ENCODE data around the gene CUX1.

The CUX1 gene

DNA sequence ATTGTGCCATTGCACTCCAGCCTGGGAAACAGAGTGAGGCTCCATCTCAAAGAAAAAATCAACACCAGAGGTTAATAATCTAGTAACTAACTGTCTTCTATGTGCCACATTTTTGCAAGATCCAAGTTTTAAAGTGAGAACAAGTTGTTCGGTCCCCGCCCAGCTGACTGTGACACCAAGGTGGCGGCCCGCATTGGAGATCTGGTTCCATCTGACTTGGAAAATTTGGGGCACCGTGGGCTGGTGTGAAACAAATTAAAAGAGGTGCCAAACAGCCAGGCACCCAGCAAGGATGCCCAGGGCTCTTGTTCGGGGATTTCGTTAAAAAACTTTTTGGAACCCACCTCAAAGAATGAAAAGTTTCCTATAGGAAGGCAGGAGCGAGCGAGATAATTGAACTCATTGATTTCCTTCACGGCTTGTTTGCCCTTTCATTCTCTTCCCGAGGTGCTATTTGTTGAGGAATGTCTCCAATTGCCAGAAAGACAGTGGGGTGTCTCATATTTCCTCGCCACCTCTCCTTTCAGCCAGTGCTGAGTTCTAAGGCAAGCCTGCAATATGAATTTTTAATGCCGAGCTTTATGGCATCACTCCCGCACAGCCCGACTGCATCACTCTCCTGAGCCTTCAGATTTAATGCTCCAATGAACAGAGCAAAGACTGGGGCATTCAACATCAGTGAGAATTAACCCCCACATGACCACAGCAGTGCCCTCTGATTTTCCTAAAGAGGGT lies 312.4 kb downstream of the CUX1 start:
- Histone ChIP-seq H3K9me3 (ENCODE audit: control insufficient read depth, insufficient read depth, low read depth, low read length) (no peaks in the 10 kb centered on the region), H3K36me3 (ENCODE audit: control insufficient read depth in 2 of 2, insufficient read depth in 1 of 2, low read length in 2 of 2) (no peaks in the 10 kb centered on the region; a peak in 1 of 3 replicates), H3K4me3 (ENCODE audit: low read depth, low read length) (no peak overlapping the region), H3K4me1 (ENCODE audit: control insufficient read depth, insufficient read depth, low read length) (no peaks in the 10 kb centered on the region), H3K27ac (ENCODE audit: extremely low read depth, low read depth, low read length) (no peak overlapping the region)
- CTCF ChIA-PET = interaction anchor here (0.6 kb wide), 1 partner anchor 75 kb away, joined by 3 read pairs; no protein-coding TSS in a partner anchor
- POLR2A ChIA-PET = interaction anchor here (0.6 kb wide), 1 partner anchor 92 kb away, joined by 5 read pairs; no protein-coding TSS in a partner anchor
- TF ChIP-seq ZBTB20 (tag by site-specific recombination; IDR thresholded peaks at IDR 0.05) = peak; percentile 31; the same call in 1 of the 2 replicates
- TF ChIP-seq ZNF112 (tag by site-specific recombination; IDR thresholded peaks at IDR 0.05) = no peak
- TF ChIP-seq ZNF629 (tag by site-specific recombination; IDR thresholded peaks at IDR 0.05) = 0 out of 2 replicates have a peak, but pooled peaks have one; percentile 12

DNA sequence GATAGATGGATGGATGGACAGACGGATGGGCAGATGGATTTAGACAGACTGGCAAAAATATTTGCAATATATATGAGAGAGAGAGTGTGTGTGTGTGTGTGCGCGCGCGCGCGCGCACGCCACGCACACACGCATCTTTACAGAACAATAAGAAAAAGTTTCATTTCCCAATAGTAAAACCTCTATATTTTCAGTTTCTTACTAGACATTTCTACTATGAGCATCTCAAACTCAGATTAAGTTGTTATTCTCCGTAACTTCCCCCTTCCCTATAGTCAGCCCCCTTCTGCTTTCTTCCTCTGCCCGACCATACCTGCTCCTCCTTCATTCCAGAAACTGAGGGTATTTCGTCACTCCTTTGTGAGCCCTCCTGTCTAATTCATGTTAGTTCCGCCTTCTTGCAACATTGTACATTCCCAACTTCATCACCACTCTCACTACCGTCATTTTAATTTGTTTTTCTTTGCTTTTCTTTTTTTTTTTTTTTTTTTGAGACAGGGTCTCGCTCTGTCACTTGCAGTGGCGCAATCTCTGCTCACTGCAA lies 314.9 kb downstream of the CUX1 start:
- ChIA-PET CTCF (interaction anchor here (1.2 kb wide), 1 partner anchor 104 kb away, joined by 4 read pairs; no protein-coding TSS in a partner anchor), POLR2A (no interaction called here)
- TF ChIP-seq GLI2 (tag by site-specific recombination; IDR thresholded peaks at IDR 0.05; ENCODE audit: borderline replicate concordance, low read depth) (no peak), ZEB2 (tag by site-specific recombination; IDR thresholded peaks at IDR 0.05) (no peak), TCF7L2 (IDR thresholded peaks at IDR 0.05; ENCODE audit: borderline replicate concordance, low read depth, low read length) (no peak), ZNF341 (tag by site-specific recombination; IDR thresholded peaks at IDR 0.05; ENCODE audit: low read depth) (no peak)
- H3K9me3 ChIP-seq (ENCODE audit: control insufficient read depth, insufficient read depth, low read depth, low read length) = no peaks in the 10 kb centered on the region
- H3K36me3 ChIP-seq (ENCODE audit: control insufficient read depth in 2 of 2, insufficient read depth in 1 of 2, low read length in 2 of 2) = no peaks in the 10 kb centered on the region; a peak in 1 of 3 replicates
- H3K4me1 ChIP-seq (ENCODE audit: control insufficient read depth, insufficient read depth, low read length) = no peaks in the 10 kb centered on the region
- H3K4me3 ChIP-seq (ENCODE audit: low read depth, low read length) = no peak overlapping the region
- no peak overlapping the region for H3K27ac ChIP-seq (ENCODE audit: extremely low read depth, low read depth, low read length)

GRCh38 chr7:102138676-102139075 lies 321.2 kb downstream of the CUX1 start:
- Histone ChIP-seq H3K27ac (ENCODE audit: extremely low read depth, low read depth, low read length) (no peak overlapping the region), H3K4me3 (ENCODE audit: low read depth, low read length) (no peak overlapping the region), H3K36me3 (ENCODE audit: control insufficient read depth in 2 of 2, insufficient read depth in 1 of 2, low read length in 2 of 2) (peaks cover 0 to 3% of the 10 kb centered on the region in 2 experiments; a peak in 1 of 3 replicates), H3K4me1 (ENCODE audit: control insufficient read depth, insufficient read depth, low read length) (no peaks in the 10 kb centered on the region), H3K9me3 (ENCODE audit: control insufficient read depth, insufficient read depth, low read depth, low read length) (no peaks in the 10 kb centered on the region)
- ChIA-PET POLR2A (no interaction called here), CTCF (interaction anchor here (0.6 kb wide), 1 partner anchor 574 kb away, joined by 3 read pairs; no protein-coding TSS in a partner anchor)
- TF ChIP-seq INSM2 (tag by site-specific recombination; IDR thresholded peaks at IDR 0.05) (no peak), ZNF529 (tag by site-specific recombination; IDR thresholded peaks at IDR 0.05; ENCODE audit: insufficient replicate concordance) (no peak), ZNF792 (tag by site-specific recombination; IDR thresholded peaks at IDR 0.05) (no peak), TRIM28 (IDR thresholded peaks at IDR 0.05; ENCODE audit: borderline replicate concordance, low read length) (no peak), ZNF518A (tag by site-specific recombination; conservative IDR thresholded peaks at IDR 0.05; ENCODE audit: low read depth) (no peak), SP7 (tag by site-specific recombination; IDR thresholded peaks at IDR 0.05) (no peak), SALL2 (tag by site-specific recombination; IDR thresholded peaks at IDR 0.05; ENCODE audit: borderline replicate concordance) (no peak), ZNF785 (tag by site-specific recombination; IDR thresholded peaks at IDR 0.05) (no peak), ZNF24 (tag by site-specific recombination; IDR thresholded peaks at IDR 0.05) (no peak), ZNF221 (tag by site-specific recombination; IDR thresholded peaks at IDR 0.05; ENCODE audit: borderline replicate concordance) (no peak), GLIS1 (tag by site-specific recombination; IDR thresholded peaks at IDR 0.05) (no peak), ZNF654 (tag by site-specific recombination; IDR thresholded peaks at IDR 0.05; ENCODE audit: low read depth) (no peak)
- TF ChIP-seq, protein P1, sequence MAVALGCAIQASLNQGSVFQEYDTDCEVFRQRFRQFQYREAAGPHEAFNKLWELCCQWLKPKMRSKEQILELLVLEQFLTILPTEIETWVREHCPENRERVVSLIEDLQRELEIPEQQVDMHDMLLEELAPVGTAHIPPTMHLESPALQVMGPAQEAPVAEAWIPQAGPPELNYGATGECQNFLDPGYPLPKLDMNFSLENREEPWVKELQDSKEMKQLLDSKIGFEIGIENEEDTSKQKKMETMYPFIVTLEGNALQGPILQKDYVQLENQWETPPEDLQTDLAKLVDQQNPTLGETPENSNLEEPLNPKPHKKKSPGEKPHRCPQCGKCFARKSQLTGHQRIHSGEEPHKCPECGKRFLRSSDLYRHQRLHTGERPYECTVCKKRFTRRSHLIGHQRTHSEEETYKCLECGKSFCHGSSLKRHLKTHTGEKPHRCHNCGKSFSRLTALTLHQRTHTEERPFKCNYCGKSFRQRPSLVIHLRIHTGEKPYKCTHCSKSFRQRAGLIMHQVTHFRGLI (tag by site-specific recombination; IDR thresholded peaks at IDR 0.05) = no peak
- TF ChIP-seq, protein P2, sequence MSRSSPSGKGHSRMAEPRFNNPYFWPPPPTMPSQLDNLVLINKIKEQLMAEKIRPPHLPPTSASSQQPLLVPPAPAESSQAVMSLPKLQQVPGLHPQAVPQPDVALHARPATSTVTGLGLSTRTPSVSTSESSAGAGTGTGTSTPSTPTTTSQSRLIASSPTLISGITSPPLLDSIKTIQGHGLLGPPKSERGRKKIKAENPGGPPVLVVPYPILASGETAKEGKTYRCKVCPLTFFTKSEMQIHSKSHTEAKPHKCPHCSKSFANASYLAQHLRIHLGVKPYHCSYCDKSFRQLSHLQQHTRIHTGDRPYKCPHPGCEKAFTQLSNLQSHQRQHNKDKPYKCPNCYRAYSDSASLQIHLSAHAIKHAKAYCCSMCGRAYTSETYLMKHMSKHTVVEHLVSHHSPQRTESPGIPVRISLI (tag by site-specific recombination; IDR thresholded peaks at IDR 0.05) = no peak
